HG03280 (cell line): ENCODE data around the gene USP7.
"Not testable (repeated sequence)": the region's sequence is repeated elsewhere in the genome, so short reads cannot be mapped to it uniquely, and the experiment has no call there.

Source experiments
- ATAC-seq: cut with Tn5 transposase; IDR thresholded peaks from one replicate; pipeline ENCODE4 v1.9.1; 2021; ENCODE audit warnings: mild to moderate bottlenecking, moderate library complexity; ENCODE audit not compliant: unreplicated experiment

Gene USP7

GRCh38 chr16:8963821-8964441, at the start of gene USP7:
Gene USP7, minus strand, starts transcription at chr16:8963906. Its CDS starts 621 bp downstream, at chr16:8963285.
- peak; percentile 78 for ATAC-seq

GRCh38 chr16:9013508-9013864, 49.8 kb upstream of the USP7 start:
- no peak for ATAC-seq

DNA sequence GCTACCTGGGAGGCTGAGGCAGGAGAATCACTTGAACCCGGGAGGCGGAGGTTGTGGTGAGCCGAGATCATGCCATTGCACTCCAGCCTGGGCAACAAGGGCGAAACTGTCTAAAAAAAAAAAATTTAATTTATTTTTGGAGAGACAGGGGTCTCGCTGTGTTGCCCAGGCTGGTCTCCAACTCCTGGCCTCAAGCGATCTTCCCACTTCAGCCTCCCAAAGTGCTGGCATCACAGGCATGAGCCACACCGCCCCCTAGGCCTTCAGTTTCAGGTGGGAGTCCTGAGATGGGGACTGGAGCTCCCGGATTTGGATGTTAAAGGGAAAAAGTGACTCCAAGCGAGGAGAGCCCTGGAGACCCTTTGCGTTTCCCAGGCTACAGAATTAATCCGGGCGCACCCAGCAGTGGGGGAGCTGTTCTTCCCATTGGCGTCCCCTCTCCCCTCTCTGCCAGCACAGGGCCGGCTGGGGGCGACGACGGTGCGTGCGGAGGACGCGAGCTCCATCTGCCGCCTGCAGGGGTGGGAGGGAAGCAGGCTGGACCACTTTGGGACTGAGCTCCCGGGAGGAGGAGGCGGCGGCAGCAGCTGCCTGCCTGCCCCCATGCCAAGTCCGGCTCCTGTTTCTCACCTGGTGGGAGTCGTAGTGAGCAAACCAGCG, 49.3 kb upstream of the USP7 start:
- ATAC-seq, result no peak

DNA sequence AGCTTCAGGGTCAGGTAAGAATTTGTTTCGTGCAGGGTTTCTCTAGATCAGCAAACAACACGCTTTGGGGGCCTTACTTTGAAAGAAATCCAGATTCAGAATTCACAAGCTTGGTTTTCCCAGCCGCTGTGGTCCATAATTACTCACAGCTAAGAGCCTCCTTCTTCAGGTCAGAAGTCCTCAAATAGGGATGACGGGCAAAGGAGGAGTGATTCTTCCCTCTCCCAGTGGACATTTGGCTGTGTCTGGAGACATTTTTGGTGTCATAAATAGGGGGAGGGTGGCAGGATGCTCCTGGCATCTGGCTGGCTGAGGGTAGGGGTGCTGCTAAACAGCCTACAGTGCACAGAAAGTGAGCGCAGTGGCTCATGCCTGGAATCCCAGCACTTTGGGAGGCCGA, 48.6 kb upstream of the USP7 start:
- no peak for ATAC-seq

DNA sequence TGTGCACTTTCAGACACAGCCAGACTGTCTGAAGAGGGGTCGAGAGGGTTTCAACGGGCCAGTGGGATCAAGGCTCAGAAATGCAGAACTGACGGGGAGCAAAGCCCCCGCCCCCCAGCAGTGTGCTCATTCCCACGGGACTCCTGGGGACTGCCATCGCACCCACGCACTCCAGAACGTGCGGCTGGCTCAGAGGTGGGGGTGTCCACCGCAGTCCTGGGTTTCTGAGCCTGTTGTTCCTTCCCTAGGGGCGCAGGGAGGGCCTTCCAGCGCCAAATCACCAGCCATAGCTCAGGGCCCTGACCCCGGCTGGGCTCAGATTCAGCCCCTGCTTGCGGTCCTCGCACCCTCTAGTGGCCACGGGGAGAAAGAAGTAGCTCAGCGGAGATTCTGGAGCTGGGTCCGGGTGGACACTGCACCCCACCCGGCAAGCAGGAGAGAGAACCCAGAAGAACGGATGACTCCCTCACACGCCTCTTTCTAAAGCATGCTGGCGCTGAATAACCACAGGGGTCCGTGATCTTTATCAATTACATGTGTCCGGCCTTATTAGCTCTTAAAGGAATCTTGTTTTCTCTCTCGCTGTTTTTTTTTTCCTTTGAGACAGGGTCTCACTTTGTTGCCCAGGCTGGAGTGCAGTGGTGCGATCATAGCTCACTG, 45.0 kb upstream of the USP7 start:
- peak; percentile 96 for ATAC-seq

GRCh38 chr16:9007177-9007794, 43.6 kb upstream of the USP7 start:
- ATAC-seq, result no peak

GRCh38 chr16:9004183-9004582, 40.5 kb upstream of the USP7 start:
- ATAC-seq, result no peak

DNA sequence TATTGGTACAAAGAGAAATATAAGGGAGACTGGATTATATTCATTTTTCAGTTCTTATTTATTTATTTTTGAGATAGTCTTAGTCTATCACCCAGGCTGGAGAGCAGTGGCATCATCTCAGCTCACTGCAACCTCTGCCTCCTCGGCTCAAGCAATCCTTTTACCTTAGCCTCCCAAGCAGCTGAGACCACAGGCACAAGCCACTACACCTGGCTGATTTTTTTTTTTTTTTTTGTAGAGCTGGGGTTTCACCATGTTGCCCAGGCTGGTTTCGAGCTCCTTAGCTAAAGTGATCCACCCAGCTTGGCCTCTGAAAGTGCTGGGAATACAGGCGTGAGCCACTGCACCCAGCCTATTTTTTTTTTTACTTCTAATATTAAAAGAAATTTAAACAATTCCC, 40.1 kb upstream of the USP7 start:
- ATAC-seq, result no peak

- ATAC-seq, result no peak
These were observed 39.6 kb upstream of the USP7 start for GRCh38 chr16:9003322-9003721.

DNA sequence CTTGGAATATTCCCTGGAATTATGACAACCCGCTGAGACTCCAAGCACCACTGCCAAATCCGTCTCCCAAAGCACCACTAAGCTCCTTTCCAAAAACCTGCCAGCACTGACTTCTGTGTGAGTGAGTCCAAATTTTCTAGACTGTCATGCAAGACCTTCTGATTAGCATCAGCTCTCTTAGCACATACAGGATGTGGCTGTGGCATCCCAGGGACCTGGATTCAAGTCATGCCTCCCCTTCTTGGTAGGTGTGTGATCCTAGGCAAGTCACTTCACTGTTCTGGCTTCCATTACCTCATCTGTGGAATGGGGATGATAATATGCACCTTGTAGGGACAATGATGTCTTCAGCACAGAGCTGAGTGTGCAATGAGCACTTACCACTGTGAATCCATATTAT, 38.3 kb upstream of the USP7 start:
- ATAC-seq, result no peak

DNA sequence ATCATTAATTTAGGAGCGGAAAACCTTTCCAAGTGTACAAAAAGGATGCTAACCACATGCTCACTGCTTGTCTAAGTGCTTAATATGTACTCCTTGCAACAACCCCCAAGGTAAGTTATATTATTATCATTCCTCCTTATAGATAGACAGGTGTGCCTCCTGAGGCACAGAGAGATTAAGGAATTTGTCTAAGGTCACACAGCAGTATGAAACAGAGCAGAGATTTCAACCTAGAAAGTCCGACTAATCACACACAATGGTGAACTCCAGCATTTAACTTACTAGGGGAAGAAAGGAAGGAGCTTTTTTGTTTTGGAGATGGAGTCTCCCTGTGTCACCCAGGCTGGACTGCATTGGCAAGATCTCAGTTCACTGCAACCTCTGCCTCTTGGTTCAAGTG, 37.0 kb upstream of the USP7 start:
- no peak for ATAC-seq

DNA sequence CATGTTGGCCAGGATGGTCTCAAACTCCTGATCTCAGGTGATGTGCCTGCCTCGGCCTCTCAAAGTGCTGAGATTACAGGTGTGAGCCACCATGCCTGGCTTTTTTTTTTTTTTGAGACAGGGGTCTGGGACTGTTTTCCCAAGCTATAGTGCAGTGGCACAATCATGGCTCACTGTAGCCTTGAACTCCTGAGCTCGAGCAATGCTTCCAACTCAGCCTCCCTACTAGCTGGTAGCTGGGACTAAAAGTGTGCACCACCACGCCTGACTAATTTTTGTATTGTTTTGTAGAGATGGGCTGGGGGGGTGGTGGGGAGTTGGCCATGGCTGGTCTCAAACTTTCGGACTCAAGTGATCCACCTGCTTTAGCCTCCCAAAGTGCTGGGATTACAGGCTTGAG, 36.1 kb upstream of the USP7 start:
- ATAC-seq, result no peak

GRCh38 chr16:8998108-8998507, 34.4 kb upstream of the USP7 start:
- no peak for ATAC-seq

- ATAC-seq, result no peak
These were observed 33.2 kb upstream of the USP7 start for GRCh38 chr16:8996891-8997290.

- ATAC-seq, result no peak
These were observed 26.7 kb upstream of the USP7 start for GRCh38 chr16:8990445-8990844.

GRCh38 chr16:8989099-8989878, 25.6 kb upstream of the USP7 start:
- no peak for ATAC-seq

GRCh38 chr16:8986818-8987191, 23.1 kb upstream of the USP7 start:
- no peak for ATAC-seq

DNA sequence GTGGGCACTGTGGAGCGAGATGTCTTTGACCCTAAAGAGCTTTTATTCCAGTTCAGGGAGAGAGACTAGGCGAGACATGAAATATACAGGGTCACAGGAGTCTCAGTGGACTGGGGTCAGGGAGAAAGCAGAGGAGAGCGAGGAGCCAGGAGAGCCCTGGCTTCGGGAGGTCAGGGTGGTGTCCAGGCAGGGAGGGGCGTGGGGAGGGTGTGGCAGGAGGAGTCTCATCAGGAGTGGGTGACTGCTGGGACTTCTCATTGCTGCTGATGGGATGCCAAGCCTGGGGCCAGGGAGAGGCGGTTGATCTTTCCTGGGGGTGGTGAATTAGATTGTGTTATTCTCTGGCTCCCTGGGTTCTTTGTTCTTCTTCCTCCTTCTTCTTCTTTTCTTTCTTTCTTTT, 22.4 kb upstream of the USP7 start:
- no peak for ATAC-seq

DNA sequence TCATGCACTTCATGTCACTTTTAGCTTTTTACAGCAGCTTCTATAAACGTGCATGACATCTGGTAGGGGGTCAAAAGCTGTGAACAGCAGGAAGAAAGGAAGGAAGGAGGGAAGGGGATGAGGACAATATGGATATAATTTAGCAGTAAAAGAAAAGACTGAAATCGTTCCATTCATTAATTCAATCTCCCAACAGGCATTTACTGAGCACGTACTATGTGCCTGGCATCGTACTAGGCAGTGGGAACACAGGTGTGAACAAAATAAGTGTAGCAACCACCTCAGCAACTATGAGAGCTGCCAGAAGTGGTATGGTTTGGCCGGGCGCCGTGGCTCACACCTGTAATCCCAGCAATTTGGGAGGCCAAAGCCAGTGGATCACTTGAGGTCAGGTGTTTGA, 19.1 kb upstream of the USP7 start:
- ATAC-seq, result no peak

DNA sequence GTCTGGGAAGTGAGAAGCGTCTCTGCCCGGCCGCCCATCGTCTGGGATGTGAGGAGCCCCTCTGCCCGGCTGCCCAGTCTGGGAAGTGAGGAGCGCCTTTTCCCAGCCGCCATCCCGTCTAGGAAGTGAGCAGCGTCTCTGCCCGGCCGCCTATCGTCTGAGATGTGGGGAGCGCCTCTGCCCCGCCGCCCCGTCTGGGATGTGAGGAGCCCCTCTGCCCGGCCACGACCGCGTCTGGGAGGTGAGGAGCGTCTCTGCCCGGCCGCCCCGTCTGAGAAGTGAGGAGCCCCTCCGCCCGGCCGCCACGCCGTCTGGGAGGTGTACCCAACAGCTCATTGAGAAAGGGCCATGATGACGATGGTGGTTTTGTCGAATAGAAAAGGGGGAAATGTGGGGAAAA, 18.2 kb upstream of the USP7 start:
- ATAC-seq, result not testable (repeated sequence)

DNA sequence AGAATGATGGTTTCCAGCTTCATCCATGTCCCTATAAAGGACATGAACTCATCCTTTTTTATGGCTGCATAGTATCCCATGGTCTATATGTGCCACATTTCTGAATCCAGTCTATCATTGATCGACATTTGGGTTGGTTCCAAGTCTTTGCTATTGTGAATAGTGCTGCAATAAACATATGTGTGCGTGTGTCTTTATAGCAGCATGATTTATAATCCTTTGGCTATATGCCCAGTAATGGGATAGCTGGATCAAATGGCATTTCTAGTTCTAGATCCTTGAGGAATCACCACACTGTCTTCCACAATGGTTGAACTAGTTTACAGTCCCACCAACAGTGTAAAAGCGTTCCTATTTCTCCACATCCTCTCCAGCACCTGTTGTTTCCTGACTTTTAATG, 12.5 kb upstream of the USP7 start:
- not testable (repeated sequence) for ATAC-seq
